Measurements from ENCODE around the gene WWC2. TPM values are rescaled to one million over a fixed set of nuclear protein-coding genes. Genes with fewer than 3 reads are reported as not detected.
"Not testable (repeated sequence)": the region's sequence is repeated elsewhere in the genome, so short reads cannot be mapped to it uniquely, and the experiment has no call there.

Gene WWC2
- total and polyA plus RNA-seq, 12 donors, result 6.0 to 37.4 (median 31.2) TPM

GRCh38 chr4:183321516-183321915 lies 222.5 kb downstream of the WWC2 start:
- Histone ChIP-seq H3K27ac (no peak overlapping the region), H3K4me3 (no peak overlapping the region), H3K4me1 (no peaks in the 10 kb centered on the region), H3K9me3 (no peaks in the 10 kb centered on the region), H3K36me3 (peaks cover 0 to 33% (median 3%) of the 10 kb centered on the region in 9 donors), H3K27me3 (no peaks in the 10 kb centered on the region)
- TF ChIP-seq CTCF (IDR thresholded peaks at IDR 0.05), result no peak
- ATAC-seq (no peak), DNase-seq (no peak)
- WGBS, 2 donors, result 95 to 97% methylated on average over 5 of the region's 5 CpGs
- intact Hi-C loops (cut with DNase I), result no loop called here

- ATAC-seq (no peak), DNase-seq (no peak)
- Histone ChIP-seq H3K27ac (no peak within 1 kb of the TSS), H3K9me3 (no peaks in the 10 kb centered on the region), H3K36me3 (peaks cover 0 to 28% (median 0%) of the 10 kb centered on the region in 9 donors), H3K27me3 (no peaks in the 10 kb centered on the region), H3K4me1 (no peaks in the 10 kb centered on the region), H3K4me3 (no peak within 1 kb of the TSS)
- WGBS, 2 donors, result 95 to 96% methylated on average over 5 of the region's 5 CpGs
- intact Hi-C loops (cut with DNase I), result no loop called here
- TF ChIP-seq CTCF (IDR thresholded peaks at IDR 0.05), result no peak
Measured at GRCh38 chr4:183322326-183322725, 223.3 kb downstream of the WWC2 start, which contains the start of gene CLDN24. CLDN24 (minus strand) TSS chr4:183322426; CDS start chr4:183322426, 0 bp downstream.

- Histone ChIP-seq H3K4me3 (no peak overlapping the region), H3K27ac (no peak overlapping the region), H3K4me1 (no peaks in the 10 kb centered on the region), H3K27me3 (no peaks in the 10 kb centered on the region), H3K9me3 (no peaks in the 10 kb centered on the region), H3K36me3 (peaks cover 0 to 25% (median 0%) of the 10 kb centered on the region in 9 donors)
- DNase-seq, result no peak
- no peak for ATAC-seq
- intact Hi-C loops (cut with DNase I), result no loop called here
- TF ChIP-seq CTCF (IDR thresholded peaks at IDR 0.05), result no peak
- 92% methylated on average over 6 of the region's 6 CpGs for WGBS, 2 donors
Measured at GRCh38 chr4:183323295-183323694, 224.2 kb downstream of the WWC2 start.

GRCh38 chr4:183324056-183324455 lies 225.0 kb downstream of the WWC2 start:
- H3K4me1 ChIP-seq; H3K27ac ChIP-seq; ATAC-seq; H3K27me3 ChIP-seq; H3K4me3 ChIP-seq; H3K9me3 ChIP-seq; DNase-seq; intact Hi-C loops (cut with DNase I): not testable (repeated sequence)
- 90 to 94% methylated on average over 11 of the region's 11 CpGs for WGBS, 2 donors
- peaks cover 0 to 18% (median 0%) of the 10 kb centered on the region in 9 donors for H3K36me3 ChIP-seq

GRCh38 chr4:183324619-183325018 lies 225.6 kb downstream of the WWC2 start:
- DNase-seq (no peak), ATAC-seq (no peak)
- peaks cover 0 to 4% (median 0%) of the 10 kb centered on the region in 11 donors for H3K9me3 ChIP-seq
- no peaks in the 10 kb centered on the region for H3K27me3 ChIP-seq
- no peaks in the 10 kb centered on the region for H3K4me1 ChIP-seq
- WGBS, 2 donors, result 90 to 95% methylated on average over 6 to 7 of the region's 7 CpGs
- peaks cover 0 to 12% (median 0%) of the 10 kb centered on the region in 9 donors for H3K36me3 ChIP-seq
- no peak for TF ChIP-seq CTCF (IDR thresholded peaks at IDR 0.05)
- no peak overlapping the region for H3K27ac ChIP-seq
- intact Hi-C loops (cut with DNase I), result no loop called here
- no peak overlapping the region for H3K4me3 ChIP-seq

GRCh38 chr4:183326387-183326786 lies 227.3 kb downstream of the WWC2 start:
- 93 to 94% methylated on average over 6 of the region's 6 CpGs for WGBS, 2 donors
- H3K36me3 ChIP-seq; H3K9me3 ChIP-seq; H3K4me3 ChIP-seq; DNase-seq; intact Hi-C loops (cut with DNase I); H3K27ac ChIP-seq; H3K4me1 ChIP-seq; H3K27me3 ChIP-seq; ATAC-seq: not testable (repeated sequence)
